Activated naive CD8-positive, alpha-beta T cell treated with anti-CD3 and anti-CD28 coated beads for 36 hours (primary cell): Measurements from ENCODE around the gene CYFIP2. TPM values are rescaled to one million over a fixed set of nuclear protein-coding genes. Genes with fewer than 3 reads are reported as not detected.

ENCODE experiments used
- DNase-seq: peaks from one replicate; pipeline ENCODE4 v3.0.0; 2021
- H3K27ac Mint-ChIP-seq: one replicate; pipeline ENCODE4 v1.8.0; 2022; ENCODE audit warnings: mild to moderate bottlenecking, moderate library complexity, mixed read lengths
- H3K27me3 Mint-ChIP-seq: one replicate; pipeline ENCODE4 v1.8.0; 2022; ENCODE audit warnings: mild to moderate bottlenecking, mixed read lengths
- H3K36me3 Mint-ChIP-seq: one replicate; pipeline ENCODE4 v1.8.0; 2021; ENCODE audit warnings: mild to moderate bottlenecking, mixed read lengths
- H3K4me1 Mint-ChIP-seq: one replicate; pipeline ENCODE4 v1.8.0; 2021; ENCODE audit warnings: mixed read lengths
- H3K4me3 Mint-ChIP-seq: one replicate; pipeline ENCODE4 v1.8.0; 2022; ENCODE audit warnings: mild to moderate bottlenecking, moderate library complexity, mixed read lengths
- H3K9me3 Mint-ChIP-seq: one replicate; pipeline ENCODE4 v1.8.0; 2022; ENCODE audit warnings: mixed read lengths
- total RNA-seq, 2 experiments: library from RNA; stranded (reverse); gene quantifications; one replicate each; pipeline ENCODE4 v1.2.3, GENCODE V29; 2021

Gene CYFIP2
- total RNA-seq, 2 experiments from 2014 or later = 324 to 325 TPM

GRCh38 chr5:157289164-157289819, 23.4 kb downstream of the CYFIP2 start:
- Mint-ChIP-seq H3K4me1 (peaks cover 72% of the 10 kb centered on the region), H3K4me3 (no peak overlapping the region), H3K36me3 (peaks cover 78% of the 10 kb centered on the region), H3K27ac (peak overlapping the region; percentile 63), H3K9me3 (no peaks in the 10 kb centered on the region), H3K27me3 (no peaks in the 10 kb centered on the region)
- DNase-seq = no peak

DNA sequence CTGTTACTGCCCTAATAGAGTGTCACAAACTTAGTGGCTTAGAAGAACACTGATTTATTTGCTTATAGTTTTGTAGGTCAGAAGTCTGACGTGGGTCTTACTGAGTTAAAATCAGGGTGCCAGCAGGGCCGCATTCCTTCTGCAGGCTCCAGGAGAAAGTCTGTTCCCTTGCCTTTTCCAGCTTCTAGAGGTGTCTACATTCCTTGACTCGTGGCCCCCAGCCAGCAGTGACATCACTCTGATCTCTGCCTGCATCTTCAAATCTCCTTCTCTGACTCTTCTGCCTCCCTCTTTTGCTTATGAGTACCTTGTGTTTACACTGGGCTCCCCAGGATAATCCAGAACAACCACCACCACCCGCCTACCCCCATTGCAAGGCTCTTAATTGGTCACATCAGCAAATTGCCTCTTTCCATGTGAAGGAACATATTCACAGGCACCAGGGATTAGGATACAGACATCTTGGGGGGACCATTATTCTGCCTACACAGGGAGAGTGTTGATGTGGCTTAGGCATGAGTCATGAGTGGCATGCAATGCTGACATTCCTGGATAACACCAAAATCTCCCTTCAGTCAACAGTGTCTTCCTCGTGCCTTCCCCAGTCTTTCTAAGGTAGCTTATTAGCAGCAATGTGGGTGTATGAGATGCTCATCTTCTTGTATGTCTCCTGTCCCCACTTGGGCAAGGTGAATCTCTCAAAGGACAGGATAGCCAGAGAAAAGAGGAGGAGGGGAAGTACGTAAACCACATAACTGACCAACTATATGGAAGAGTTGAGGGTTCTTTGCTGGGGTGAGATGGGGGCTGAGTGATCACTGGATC, 24.4 kb downstream of the CYFIP2 start:
- peak overlapping the region; percentile 88 for H3K27ac Mint-ChIP-seq
- H3K27me3 Mint-ChIP-seq = no peaks in the 10 kb centered on the region
- no peak overlapping the region for H3K4me3 Mint-ChIP-seq
- no peak for DNase-seq
- peaks cover 69% of the 10 kb centered on the region for H3K4me1 Mint-ChIP-seq
- H3K9me3 Mint-ChIP-seq = no peaks in the 10 kb centered on the region
- H3K36me3 Mint-ChIP-seq = peaks cover 75% of the 10 kb centered on the region

- peak overlapping the region; percentile 88 for H3K27ac Mint-ChIP-seq
- no peak overlapping the region for H3K4me3 Mint-ChIP-seq
- no peaks in the 10 kb centered on the region for H3K27me3 Mint-ChIP-seq
- H3K9me3 Mint-ChIP-seq = no peaks in the 10 kb centered on the region
- DNase-seq = peak; percentile 42
- H3K36me3 Mint-ChIP-seq = peaks cover 76% of the 10 kb centered on the region
- peaks cover 65% of the 10 kb centered on the region for H3K4me1 Mint-ChIP-seq
These were observed 25.2 kb downstream of the CYFIP2 start for GRCh38 chr5:157290981-157291711.

DNA sequence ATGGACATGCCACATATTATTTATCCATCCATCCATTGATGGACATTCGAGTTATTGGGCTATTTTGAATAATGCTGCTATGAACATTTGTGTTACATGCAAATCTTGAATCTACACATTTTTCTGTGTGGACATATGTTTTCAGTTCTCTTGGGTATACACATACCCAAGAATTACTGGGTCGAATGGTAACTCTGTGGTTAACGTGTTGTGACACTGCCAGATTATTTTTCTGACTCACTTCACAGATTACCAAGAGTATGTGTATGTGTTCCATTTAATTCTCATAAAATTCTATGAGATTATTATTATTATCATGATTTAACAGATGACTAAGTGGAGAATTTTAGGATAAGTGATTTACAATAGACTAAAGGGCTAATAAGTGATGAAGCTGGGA, 26.7 kb downstream of the CYFIP2 start:
- Mint-ChIP-seq H3K36me3 (peaks cover 78% of the 10 kb centered on the region), H3K27ac (peak overlapping the region; percentile 30), H3K27me3 (no peaks in the 10 kb centered on the region), H3K4me1 (peaks cover 61% of the 10 kb centered on the region), H3K4me3 (no peak overlapping the region), H3K9me3 (no peaks in the 10 kb centered on the region)
- DNase-seq = no peak

GRCh38 chr5:157294407-157295091, 28.6 kb downstream of the CYFIP2 start:
- Mint-ChIP-seq H3K27ac (peak overlapping the region; percentile 28), H3K4me1 (peaks cover 45% of the 10 kb centered on the region), H3K36me3 (peaks cover 69% of the 10 kb centered on the region), H3K4me3 (no peak overlapping the region), H3K9me3 (no peaks in the 10 kb centered on the region), H3K27me3 (no peaks in the 10 kb centered on the region)
- no peak for DNase-seq

DNA sequence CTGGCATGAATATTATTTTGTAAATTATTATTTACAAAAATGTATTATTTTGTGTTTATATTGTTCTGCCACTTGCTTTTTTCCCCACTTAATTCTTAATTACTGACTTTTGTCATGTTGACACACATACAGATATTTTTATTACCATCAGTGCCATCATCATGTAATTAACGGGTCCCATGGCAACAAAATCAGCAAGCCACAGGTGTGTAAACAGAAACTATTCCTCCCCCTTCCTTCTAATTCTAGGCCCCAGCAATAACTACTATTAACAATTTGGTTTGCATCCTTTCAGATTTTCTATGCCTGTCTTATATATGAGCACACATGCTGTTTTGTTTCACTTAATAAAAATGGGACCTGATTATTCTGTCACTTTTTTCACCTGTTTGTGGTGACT, 29.3 kb downstream of the CYFIP2 start:
- Mint-ChIP-seq H3K4me3 (no peak overlapping the region), H3K9me3 (no peaks in the 10 kb centered on the region), H3K27me3 (no peaks in the 10 kb centered on the region), H3K4me1 (peaks cover 40% of the 10 kb centered on the region), H3K36me3 (peaks cover 68% of the 10 kb centered on the region), H3K27ac (peak overlapping the region; percentile 19)
- no peak for DNase-seq

- no peak for DNase-seq
- peaks cover 35% of the 10 kb centered on the region for H3K4me1 Mint-ChIP-seq
- no peaks in the 10 kb centered on the region for H3K9me3 Mint-ChIP-seq
- H3K27me3 Mint-ChIP-seq = no peaks in the 10 kb centered on the region
- no peak overlapping the region for H3K27ac Mint-ChIP-seq
- H3K4me3 Mint-ChIP-seq = no peak overlapping the region
- H3K36me3 Mint-ChIP-seq = peaks cover 51% of the 10 kb centered on the region
These were observed 34.6 kb downstream of the CYFIP2 start for GRCh38 chr5:157300564-157300963.

DNA sequence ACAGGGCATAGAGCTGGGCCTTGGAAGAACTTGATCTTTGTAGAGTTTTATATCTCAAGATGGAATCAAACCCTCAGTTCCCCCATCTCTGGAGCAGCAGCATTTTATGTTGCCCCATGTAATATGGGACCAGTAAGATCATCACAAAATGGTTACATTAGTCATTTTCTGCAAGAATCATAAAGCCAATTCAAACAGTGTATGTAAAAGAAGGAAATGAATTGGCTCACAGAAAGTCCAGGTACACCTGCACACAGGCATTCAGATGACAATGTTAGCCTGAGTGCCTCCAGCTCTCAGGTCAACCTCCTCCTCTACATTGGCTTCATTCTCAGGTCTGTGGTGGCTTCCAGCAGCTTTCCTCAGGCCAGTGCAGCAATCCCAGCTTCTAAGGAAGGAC, 35.1 kb downstream of the CYFIP2 start:
- no peaks in the 10 kb centered on the region for H3K27me3 Mint-ChIP-seq
- peaks cover 3% of the 10 kb centered on the region for H3K9me3 Mint-ChIP-seq
- peaks cover 39% of the 10 kb centered on the region for H3K4me1 Mint-ChIP-seq
- H3K36me3 Mint-ChIP-seq = peaks cover 53% of the 10 kb centered on the region
- H3K4me3 Mint-ChIP-seq = no peak overlapping the region
- peak overlapping the region; percentile 61 for H3K27ac Mint-ChIP-seq
- DNase-seq = no peak

DNA sequence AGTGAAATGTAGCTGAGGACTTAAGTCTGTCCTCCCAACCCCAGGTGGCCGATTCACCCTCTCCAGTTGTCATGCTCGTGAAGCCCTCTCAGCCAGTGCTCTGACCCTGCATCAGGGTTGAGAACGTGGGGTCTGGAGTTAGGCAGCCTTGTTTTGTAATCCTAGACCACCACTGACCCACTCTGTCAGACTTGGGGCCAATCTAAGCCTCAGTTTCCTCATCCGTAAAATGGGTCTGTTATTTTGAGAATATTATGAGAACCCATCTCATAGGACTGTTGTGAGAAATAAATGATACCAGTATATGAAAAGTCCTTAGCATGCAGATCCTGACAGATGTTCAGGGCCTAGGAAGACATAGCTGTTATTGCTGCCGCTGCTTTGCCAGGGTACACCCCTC, 37.1 kb downstream of the CYFIP2 start:
- Mint-ChIP-seq H3K4me1 (peaks cover 55% of the 10 kb centered on the region), H3K4me3 (no peak overlapping the region), H3K9me3 (peaks cover 7% of the 10 kb centered on the region), H3K36me3 (peaks cover 55% of the 10 kb centered on the region), H3K27ac (peak overlapping the region; percentile 48), H3K27me3 (no peaks in the 10 kb centered on the region)
- DNase-seq = no peak

- H3K4me1 Mint-ChIP-seq = peaks cover 62% of the 10 kb centered on the region
- H3K27me3 Mint-ChIP-seq = no peaks in the 10 kb centered on the region
- H3K27ac Mint-ChIP-seq = peak overlapping the region; percentile 79
- no peak overlapping the region for H3K4me3 Mint-ChIP-seq
- peaks cover 7% of the 10 kb centered on the region for H3K9me3 Mint-ChIP-seq
- DNase-seq = peak; percentile 53
- H3K36me3 Mint-ChIP-seq = peaks cover 58% of the 10 kb centered on the region
These were observed 37.9 kb downstream of the CYFIP2 start for GRCh38 chr5:157303667-157304327.

DNA sequence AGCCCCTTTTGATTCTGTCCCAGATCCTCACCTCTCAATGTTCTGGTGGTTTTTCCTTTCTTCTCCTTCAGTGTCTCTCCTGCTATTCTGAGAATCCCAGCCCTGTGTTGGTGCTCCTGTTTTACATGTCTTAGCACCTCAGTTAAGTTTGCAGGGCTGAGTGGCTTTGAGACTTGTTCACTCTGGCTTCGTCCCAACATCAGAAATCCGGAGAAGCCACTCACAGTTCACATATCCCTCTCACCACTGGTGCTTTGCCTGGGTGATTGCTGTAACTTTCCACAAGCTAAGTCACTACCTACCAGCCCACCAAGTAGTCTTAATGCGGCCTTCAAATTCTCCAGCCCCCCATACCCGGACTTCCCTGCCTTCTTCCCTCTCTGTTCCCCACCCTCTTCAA, 40.2 kb downstream of the CYFIP2 start:
- H3K4me1 Mint-ChIP-seq = peaks cover 74% of the 10 kb centered on the region
- H3K27ac Mint-ChIP-seq = peak overlapping the region; percentile 88
- no peak overlapping the region for H3K4me3 Mint-ChIP-seq
- H3K36me3 Mint-ChIP-seq = peaks cover 61% of the 10 kb centered on the region
- no peaks in the 10 kb centered on the region for H3K27me3 Mint-ChIP-seq
- no peak for DNase-seq
- H3K9me3 Mint-ChIP-seq = peaks cover 7% of the 10 kb centered on the region

DNA sequence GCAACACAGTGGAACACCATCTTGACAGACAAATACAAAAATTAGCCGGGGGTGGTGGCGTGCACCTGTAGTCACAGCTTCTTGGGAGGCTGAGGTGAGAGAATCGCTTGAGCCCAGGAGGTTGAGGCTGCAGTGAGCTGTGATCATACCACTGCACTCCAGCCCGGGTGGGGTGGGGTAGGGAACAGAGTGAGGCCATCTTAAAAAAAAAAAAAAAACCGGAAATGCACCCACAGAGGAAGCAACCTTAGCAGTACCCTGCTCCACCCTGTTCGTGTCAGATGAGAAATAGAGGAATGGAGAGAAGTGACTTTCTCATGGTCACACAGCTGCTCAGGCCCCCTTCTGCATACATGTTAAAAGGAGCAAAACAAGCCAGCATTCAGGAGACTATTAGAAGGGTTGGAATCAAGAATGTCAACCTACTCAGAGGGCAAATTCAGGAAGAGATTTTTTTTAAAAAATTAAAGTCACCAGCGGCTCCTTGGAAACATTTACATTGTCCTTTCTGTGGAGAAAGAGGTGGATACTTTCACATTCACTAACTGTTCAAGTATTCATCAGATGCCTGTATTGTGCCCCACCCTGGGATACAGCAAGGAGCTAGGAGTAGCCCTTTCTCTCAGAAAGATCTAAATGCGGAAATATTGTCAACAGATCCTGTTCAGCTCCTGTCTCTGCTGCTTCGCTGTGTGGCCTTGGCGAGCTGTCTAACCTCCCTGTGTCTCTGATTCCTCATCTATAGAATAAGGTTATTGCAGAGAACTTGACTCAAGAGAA, 41.0 kb downstream of the CYFIP2 start:
- H3K4me1 Mint-ChIP-seq = peaks cover 75% of the 10 kb centered on the region
- H3K27ac Mint-ChIP-seq = peak overlapping the region; percentile 88
- peaks cover 7% of the 10 kb centered on the region for H3K9me3 Mint-ChIP-seq
- no peaks in the 10 kb centered on the region for H3K27me3 Mint-ChIP-seq
- no peak for DNase-seq
- peaks cover 64% of the 10 kb centered on the region for H3K36me3 Mint-ChIP-seq
- H3K4me3 Mint-ChIP-seq = peak overlapping the region; percentile 7

DNA sequence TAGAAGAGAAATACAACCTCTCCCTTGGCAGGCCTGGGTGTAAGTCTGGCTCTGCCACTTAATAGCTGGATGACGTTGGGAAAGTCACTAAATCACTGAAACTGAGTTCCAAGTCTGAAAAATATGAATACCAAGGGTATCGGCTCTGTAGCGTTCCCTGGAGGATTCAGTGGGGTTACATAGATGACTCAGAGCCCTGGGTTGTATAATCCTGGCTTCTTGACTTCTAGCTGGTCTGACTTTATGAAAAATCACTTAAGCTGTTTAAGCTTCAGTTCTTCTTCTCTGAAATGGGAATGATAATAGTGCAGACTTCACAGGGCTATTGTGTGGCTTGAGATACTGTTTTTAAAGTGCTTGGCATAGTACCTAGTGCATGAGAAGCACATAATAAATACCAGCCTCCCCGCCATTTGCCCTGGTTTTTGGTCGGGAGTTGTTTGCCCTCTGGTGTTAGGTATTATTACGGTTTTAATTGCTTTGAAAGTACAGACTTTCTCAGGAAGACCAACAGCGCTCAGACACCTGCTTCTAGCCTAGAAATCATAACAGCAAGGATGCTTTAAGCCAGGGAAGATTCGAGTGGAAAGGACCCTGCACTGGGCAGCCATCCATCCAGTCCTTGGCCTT, 43.0 kb downstream of the CYFIP2 start:
- H3K4me3 Mint-ChIP-seq = no peak overlapping the region
- peaks cover 70% of the 10 kb centered on the region for H3K4me1 Mint-ChIP-seq
- peak overlapping the region; percentile 74 for H3K27ac Mint-ChIP-seq
- peaks cover 58% of the 10 kb centered on the region for H3K36me3 Mint-ChIP-seq
- H3K9me3 Mint-ChIP-seq = peaks cover 7% of the 10 kb centered on the region
- no peak for DNase-seq
- H3K27me3 Mint-ChIP-seq = no peaks in the 10 kb centered on the region
